CD14-positive monocyte (primary cell): ENCODE measurements around the gene ITIH1. TPM values are rescaled to one million over a fixed set of nuclear protein-coding genes. Genes with fewer than 3 reads are reported as not detected.
"Not testable (repeated sequence)": the region's sequence is repeated elsewhere in the genome, so short reads cannot be mapped to it uniquely, and the experiment has no call there.

Experiments
- DNase-seq, 3 donors: peaks; one replicate each; pipeline ENCODE4 v3.0.0-alpha.2; 2011 to 2022
- H2AFZ ChIP-seq: 2 replicates; pipeline ENCODE4 v1.6.0; 2012; ENCODE audit warnings: mild to moderate bottlenecking, low read depth, low read length, inconsistent platforms; ENCODE audit not compliant: insufficient read depth, poor library complexity, severe bottlenecking
- H3K27ac ChIP-seq, 2 donors: 1 replicate in 1 of 2; 2 replicates in 1 of 2; pipeline ENCODE4 v1.5.1; 2012 to 2013; ENCODE audit warnings: low read length in 2 of 2, control low read depth in 1 of 2, inconsistent platforms in 1 of 2, low read depth in 1 of 2, mild to moderate bottlenecking in 1 of 2
- H3K27me3 ChIP-seq, 2 donors: one replicate each; pipeline versions ENCODE4 v1.6.0 to v1.6.1; 2011 to 2013; ENCODE audit warnings: low read length in 2 of 2; ENCODE audit not compliant: control insufficient read depth in 2 of 2, insufficient read depth in 2 of 2
- H3K36me3 ChIP-seq, 2 donors: replicated peaks in 1 of 2; 1 replicate in 1 of 2; 2 replicates in 1 of 2; pipeline versions ENCODE4 v1.5.1 to v1.6.1; 2012 to 2013; ENCODE audit warnings: low read length in 2 of 2, control low read depth in 1 of 2, inconsistent platforms in 1 of 2, mild to moderate bottlenecking in 1 of 2; ENCODE audit not compliant: insufficient read depth in 2 of 2, control insufficient read depth in 1 of 2
- H3K4me1 ChIP-seq, 2 donors: 1 replicate in 1 of 2; 2 replicates in 1 of 2; pipeline versions ENCODE4 v1.5.1 to v1.6.1; 2012 to 2013; ENCODE audit warnings: low read length in 2 of 2, control low read depth in 1 of 2, inconsistent platforms in 1 of 2, mild to moderate bottlenecking in 1 of 2, moderate library complexity in 1 of 2; ENCODE audit not compliant: insufficient read depth in 2 of 2, control insufficient read depth in 1 of 2
- H3K4me2 ChIP-seq: replicated peaks from 2 replicates; pipeline ENCODE3; 2012; ENCODE audit warnings: low read length, moderate library complexity, mild to moderate bottlenecking; ENCODE audit not compliant: poor library complexity, severe bottlenecking; ENCODE audit errors: extremely low read depth
- H3K4me3 ChIP-seq, 3 experiments: fragments of 200-600 bp in 1 of 3; sonication (generic) in 1 of 3; replicated peaks in 1 of 3; 1 replicate in 2 of 3; 2 replicates in 1 of 3; pipeline ENCODE4 v1.5.1; 2011 to 2013; ENCODE audit warnings: low read length in 3 of 3, mild to moderate bottlenecking in 3 of 3, control low read depth in 2 of 3, low read depth in 2 of 3, inconsistent platforms in 1 of 3, moderate library complexity in 1 of 3
- H3K79me2 ChIP-seq: 2 replicates; pipeline ENCODE4 v1.6.0; 2012; ENCODE audit warnings: mild to moderate bottlenecking, control low read depth, inconsistent platforms, low read length, moderate library complexity; ENCODE audit not compliant: insufficient read depth
- H3K9ac ChIP-seq: 2 replicates; pipeline ENCODE4 v1.6.0; 2017; ENCODE audit warnings: low read length, mild to moderate bottlenecking; ENCODE audit not compliant: insufficient read depth, poor library complexity, severe bottlenecking
- H3K9me3 ChIP-seq, 2 donors: replicated peaks in 1 of 2; 1 replicate in 1 of 2; 2 replicates in 1 of 2; pipeline versions ENCODE4 v1.5.1 to v1.6.1; 2012 to 2013; ENCODE audit warnings: low read length in 2 of 2, control low read depth in 1 of 2; ENCODE audit not compliant: control insufficient read depth in 1 of 2, insufficient read depth in 1 of 2
- H4K20me1 ChIP-seq: 2 replicates; pipeline ENCODE4 v1.6.0; 2012; ENCODE audit warnings: mild to moderate bottlenecking, low read length, control low read depth, moderate library complexity; ENCODE audit not compliant: insufficient read depth
- H3K27ac Mint-ChIP-seq, 7 donors: one replicate each; pipeline ENCODE4 v1.8.0; 2020; ENCODE audit warnings: mild to moderate bottlenecking in 7 of 7, mixed read lengths in 7 of 7, moderate library complexity in 6 of 7, inconsistent platforms in 2 of 7
- H3K27me3 Mint-ChIP-seq, 3 donors: one replicate each; pipeline ENCODE4 v1.8.0; 2021 to 2022; ENCODE audit warnings: low read depth in 3 of 3, mild to moderate bottlenecking in 3 of 3, mixed read lengths in 3 of 3, moderate library complexity in 3 of 3, inconsistent platforms in 1 of 3
- H3K36me3 Mint-ChIP-seq, 2 donors: one replicate each; pipeline ENCODE4 v1.8.0; 2020; ENCODE audit warnings: mixed read lengths in 2 of 2, inconsistent platforms in 1 of 2, mild to moderate bottlenecking in 1 of 2
- H3K4me1 Mint-ChIP-seq: one replicate; pipeline ENCODE4 v1.8.0; 2020; ENCODE audit warnings: mild to moderate bottlenecking, mixed read lengths
- H3K4me3 Mint-ChIP-seq, 2 donors: one replicate each; pipeline ENCODE4 v1.8.0; 2020; ENCODE audit warnings: mild to moderate bottlenecking in 2 of 2, mixed read lengths in 2 of 2, moderate library complexity in 1 of 2
- H3K9me3 Mint-ChIP-seq, 7 donors: one replicate each; pipeline ENCODE4 v1.8.0; 2020 to 2022; ENCODE audit warnings: mixed read lengths in 7 of 7, mild to moderate bottlenecking in 6 of 7, moderate library complexity in 6 of 7, inconsistent platforms in 2 of 7
- CTCF ChIP-seq: fragments of 200-600 bp; IDR thresholded peaks from one replicate; pipeline ENCODE4 v1.8.0; 2022; ENCODE audit warnings: antibody characterized with exemption, mild to moderate bottlenecking
- WGBS: methylation state at CpG from one replicate; pipeline ENCODE4 v1.1.5; 2013; ENCODE audit warnings: missing lambda C conversion rate; ENCODE audit not compliant: insufficient coverage; 5-methylcytosine and 5-hydroxymethylcytosine counted together
- intact Hi-C, 2 donors: fragments of 100-400 bp; cut with micrococcal nuclease; formaldehyde crosslinking; loops; one replicate each; pipeline versions ENCODE4 v1.15.0 to v1.15.1; 2023
- polyA minus RNA-seq: library from RNA; depleted of rRNA, polyadenylated mRNA; stranded (reverse); fragments of >200 nt; gene quantifications from 2 replicates; pipeline ENCODE4 v1.2.3, GENCODE V29; 2012
- polyA plus RNA-seq, 3 donors: library from polyadenylated mRNA; depleted of rRNA in 1 of 3; unstranded in 2 of 3; stranded (reverse) in 1 of 3; fragments of 300-500 nt in 2 of 3; fragments of >200 nt in 1 of 3; fragmentation: Illumina TruSeq in 2 of 3; gene quantifications; 1 replicate in 2 of 3; 2 replicates in 1 of 3; pipeline ENCODE4 v1.2.3, GENCODE V29; 2012 to 2021
- total RNA-seq, 12 experiments: library from RNA in 1 of 12; stranded (reverse) in 1 of 12; fragments of 120-200 nt in 1 of 12; gene quantifications; one replicate each; pipeline ENCODE4 v1.2.4 and lab custom pipeline; 2013 to 2026; ENCODE audit warnings: mixed read lengths in 6 of 12, inconsistent platforms in 1 of 12

Gene ITIH1, protein sequence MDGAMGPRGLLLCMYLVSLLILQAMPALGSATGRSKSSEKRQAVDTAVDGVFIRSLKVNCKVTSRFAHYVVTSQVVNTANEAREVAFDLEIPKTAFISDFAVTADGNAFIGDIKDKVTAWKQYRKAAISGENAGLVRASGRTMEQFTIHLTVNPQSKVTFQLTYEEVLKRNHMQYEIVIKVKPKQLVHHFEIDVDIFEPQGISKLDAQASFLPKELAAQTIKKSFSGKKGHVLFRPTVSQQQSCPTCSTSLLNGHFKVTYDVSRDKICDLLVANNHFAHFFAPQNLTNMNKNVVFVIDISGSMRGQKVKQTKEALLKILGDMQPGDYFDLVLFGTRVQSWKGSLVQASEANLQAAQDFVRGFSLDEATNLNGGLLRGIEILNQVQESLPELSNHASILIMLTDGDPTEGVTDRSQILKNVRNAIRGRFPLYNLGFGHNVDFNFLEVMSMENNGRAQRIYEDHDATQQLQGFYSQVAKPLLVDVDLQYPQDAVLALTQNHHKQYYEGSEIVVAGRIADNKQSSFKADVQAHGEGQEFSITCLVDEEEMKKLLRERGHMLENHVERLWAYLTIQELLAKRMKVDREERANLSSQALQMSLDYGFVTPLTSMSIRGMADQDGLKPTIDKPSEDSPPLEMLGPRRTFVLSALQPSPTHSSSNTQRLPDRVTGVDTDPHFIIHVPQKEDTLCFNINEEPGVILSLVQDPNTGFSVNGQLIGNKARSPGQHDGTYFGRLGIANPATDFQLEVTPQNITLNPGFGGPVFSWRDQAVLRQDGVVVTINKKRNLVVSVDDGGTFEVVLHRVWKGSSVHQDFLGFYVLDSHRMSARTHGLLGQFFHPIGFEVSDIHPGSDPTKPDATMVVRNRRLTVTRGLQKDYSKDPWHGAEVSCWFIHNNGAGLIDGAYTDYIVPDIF
- 2.2 TPM for total RNA-seq (2013)
- polyA plus RNA-seq (1 to 10 TPM in 2 of 3 donors, under 1 TPM in 1; 0.75 to 4.4 (median 1.3) TPM), polyA minus RNA-seq (1.7 and 2.2 TPM in 2 replicates), total RNA-seq (lab: John Stamatoyannopoulos, UW) (0.86 to 4.6 (median 2.1) reads per million in 11 experiments)

GRCh38 chr3:52777127-52777958, at the start of gene ITIH1:
ITIH1 (plus strand) TSS chr3:52777599; CDS start chr3:52777616, 17 bp downstream.
- Histone ChIP-seq H3K4me1 (peaks cover 52 to 65% of the 10 kb centered on the region in 2 donors), H3K79me2 (no peaks in the 10 kb centered on the region), H3K9ac (no peak within 1 kb of the TSS), H3K36me3 (no peaks in the 10 kb centered on the region), H3K9me3 (no peaks in the 10 kb centered on the region), H4K20me1 (no peaks in the 10 kb centered on the region), H3K4me2 (no peak within 1 kb of the TSS), H3K27me3 (no peaks in the 10 kb centered on the region), H2AFZ (no peak within 1 kb of the TSS), H3K27ac (peak within 1 kb of the TSS; percentile 92 to 95), H3K4me3 (no peak within 1 kb of the TSS)
- Mint-ChIP-seq H3K27me3 (peaks cover under 1 to 4% (median 1%) of the 10 kb centered on the region in 3 donors), H3K36me3 (peaks cover 2 to 13% of the 10 kb centered on the region in 2 donors), H3K27ac (peak within 1 kb of the TSS; percentile 95 to 99 (median 97)), H3K4me1 (peaks cover 66% of the 10 kb centered on the region), H3K4me3 (no peak within 1 kb of the TSS), H3K9me3 (peaks cover 0 to 3% (median 0%) of the 10 kb centered on the region in 7 donors)
- intact Hi-C loops = no loop called here
- DNase-seq = no peak
- no peak for TF ChIP-seq CTCF
- WGBS = 94% methylated on average over 7 of the region's 12 CpGs

- Mint-ChIP-seq H3K36me3 (peaks cover 52 to 74% of the 10 kb centered on the region in 2 donors), H3K9me3 (peaks cover 17 to 41% (median 32%) of the 10 kb centered on the region in 7 donors), H3K4me1 (peaks cover 19% of the 10 kb centered on the region)
- H3K36me3 ChIP-seq = peaks cover 22 to 62% of the 10 kb centered on the region in 2 donors
- H3K79me2 ChIP-seq, H2AFZ ChIP-seq, H3K4me3 Mint-ChIP-seq, DNase-seq, H3K4me2 ChIP-seq, H3K27ac ChIP-seq, H3K4me3 ChIP-seq, H3K27ac Mint-ChIP-seq, H4K20me1 ChIP-seq, H3K27me3 Mint-ChIP-seq, intact Hi-C loops, H3K9ac ChIP-seq, H3K4me1 ChIP-seq, H3K27me3 ChIP-seq: not testable (repeated sequence)
- peaks cover 26 to 43% of the 10 kb centered on the region in 2 donors for H3K9me3 ChIP-seq
- no CpG with 5 or more reads among the region's 3 CpGs for WGBS
Observed at GRCh38 chr3:52728753-52729152, 48.6 kb upstream of the ITIH1 start.
